ENCODE data around the gene RBPJL. TPM values are rescaled to one million over a fixed set of nuclear protein-coding genes. Genes with fewer than 3 reads are reported as not detected.

RBPJL gene
- total and polyA plus RNA-seq, 2 of the 8 experiments (the other 6 are each of a cell fraction or from before 2014, with no cell fraction given): 0.67 to 1.3 TPM

DNA sequence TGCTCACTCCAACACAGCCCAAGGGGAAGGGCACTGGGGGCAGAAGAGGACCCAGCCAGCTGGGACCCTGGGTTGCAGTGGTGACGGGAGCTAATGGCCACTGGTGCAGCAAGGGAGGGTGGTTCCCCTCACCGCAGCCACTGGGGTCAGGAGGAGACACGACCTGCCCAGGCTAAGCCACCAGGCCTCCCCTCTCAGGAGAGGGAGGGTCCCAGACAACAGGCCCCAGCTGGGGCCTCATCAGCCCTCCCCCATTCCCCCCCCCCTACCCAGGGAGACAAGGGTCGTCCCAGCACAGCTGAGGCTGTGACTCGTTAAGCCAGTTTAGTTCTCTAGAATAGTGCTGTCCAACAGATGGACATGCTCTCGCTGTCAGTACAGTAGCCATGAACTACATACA is 18.7 kb downstream of the RBPJL start:
- no peak overlapping the region for H2BK20ac ChIP-seq (ENCODE audit: low read length)
- no peak overlapping the region for H4K5ac ChIP-seq (ENCODE audit: insufficient read length, low read depth, low read length)
- no peaks in the 10 kb centered on the region for H3K27me3 ChIP-seq (replicated peaks in 1 of 4; ENCODE audit: control insufficient read depth in 3 of 4, extremely low read depth in 1 of 4, insufficient read depth in 3 of 4, low read length in 3 of 4)
- H3K36me3 ChIP-seq (ENCODE audit: control insufficient read depth in 2 of 4, insufficient read depth in 4 of 4, low read length in 3 of 4): peaks cover 7 to 36% (median 28%) of the 10 kb centered on the region in 4 experiments
- no peak overlapping the region for H2BK15ac ChIP-seq (ENCODE audit: low read length)
- H3K27ac ChIP-seq (ENCODE audit: low read depth, low read length): no peak overlapping the region
- H3K14ac ChIP-seq (ENCODE audit: insufficient read length): no peak overlapping the region
- no peak overlapping the region for H3K9ac ChIP-seq (replicated peaks in 1 of 4; ENCODE audit: extremely low read depth in 1 of 4, low read depth in 3 of 4, low read length in 3 of 4)
- FAIRE-seq (no peak), DNase-seq (ENCODE audit: low read depth in 1 of 2, low spot score in 2 of 2) (no peak)
- CTCF ChIA-PET (ENCODE audit: partially characterized antibody): interaction anchor here (0.5 to 13.3 kb wide), 5 partner anchors 10 to 402 kb away, joined by 3 to 156 read pairs (median 9); partner anchors contain the start of gene TP53TG5
- H3K79me2 ChIP-seq (ENCODE audit: control insufficient read depth in 1 of 2, insufficient read depth in 2 of 2, low read length in 2 of 2): no peaks in the 10 kb centered on the region
- H3K56ac ChIP-seq (replicated peaks; ENCODE audit: insufficient read length, low read depth, low read length): no peak overlapping the region
- no peak overlapping the region for H3K18ac ChIP-seq (ENCODE audit: extremely low read depth, low read length)
- no peak overlapping the region for H4K91ac ChIP-seq (replicated peaks; ENCODE audit: insufficient read length, low read length)
- H2AK5ac ChIP-seq (ENCODE audit: low read depth, low read length): no peak overlapping the region
- H4K20me1 ChIP-seq (replicated peaks in 1 of 2; ENCODE audit: control insufficient read depth in 1 of 2, insufficient read depth in 2 of 2, low read length in 2 of 2): peaks cover 1 to 4% of the 10 kb centered on the region in 2 experiments
- no peak overlapping the region for H4K8ac ChIP-seq (ENCODE audit: extremely low read depth, insufficient read depth, low read length)
- H3K4me2 ChIP-seq (ENCODE audit: insufficient read depth in 1 of 2, low read depth in 2 of 2, low read length in 2 of 2): no peak overlapping the region
- POLR2A ChIA-PET (ENCODE audit: partially characterized antibody): interaction anchor here (0.8 to 2.9 kb wide), 3 partner anchors 10 to 22 kb away, joined by 4 to 11 read pairs (median 7); partner anchors contain the start of gene SDC4
- WGBS, 2 experiments (ENCODE audit: extremely low coverage in 1 of 2, insufficient coverage in 1 of 2, insufficient read length in 1 of 2, insufficient replicate concordance in 2 of 2, low coverage in 1 of 2, low lambda C conversion rate in 2 of 2, missing lambda C conversion rate in 1 of 2): 86% methylated on average over 5 of the region's 6 CpGs; no CpG with 5 or more reads in 1 of the 2 experiments
- no peak overlapping the region for H2BK5ac ChIP-seq (ENCODE audit: low read depth, low read length)
- no peaks in the 10 kb centered on the region for H3K9me3 ChIP-seq (ENCODE audit: insufficient read depth in 2 of 2, low read depth in 1 of 2, low read length in 1 of 2)
- TF ChIP-seq TAF1 (IDR thresholded peaks at IDR 0.05; ENCODE audit: low read depth, low read length) (no peak), SP4 (IDR thresholded peaks at IDR 0.05; ENCODE audit: low read length) (no peak), EZH2 (IDR thresholded peaks at IDR 0.05; ENCODE audit: low read depth, low read length, severe bottlenecking) (no peak), YY1 (IDR thresholded peaks at IDR 0.05; ENCODE audit: low read depth, low read length) (no peak), JUN (IDR thresholded peaks at IDR 0.05; ENCODE audit: low read depth, low read length) (no peak), E2F6 (IDR thresholded peaks at IDR 0.05) (no peak), BCL11A (IDR thresholded peaks at IDR 0.05; ENCODE audit: low read depth in 2 of 2, low read length in 2 of 2) (no peak)
- H3K23ac ChIP-seq (ENCODE audit: insufficient read length): no peak overlapping the region
- no peak overlapping the region for H2AFZ ChIP-seq (ENCODE audit: low read length)
- no peak overlapping the region for H3K4me3 ChIP-seq (ENCODE audit: extremely low read depth in 1 of 4, insufficient read depth in 2 of 4, low read depth in 3 of 4, low read length in 4 of 4)
- H2BK12ac ChIP-seq (ENCODE audit: low read depth, low read length): no peak overlapping the region
- no peak overlapping the region for H2BK120ac ChIP-seq (replicated peaks; ENCODE audit: low read depth, low read length)
- H3K79me1 ChIP-seq (ENCODE audit: low read depth, low read length): no peaks in the 10 kb centered on the region
- no peak overlapping the region for H3K4ac ChIP-seq (replicated peaks; ENCODE audit: insufficient read length, low read depth, low read length)
- no peaks in the 10 kb centered on the region; a peak in 1 of 7 replicates for H3K4me1 ChIP-seq (replicated peaks in 1 of 4; ENCODE audit: control insufficient read depth in 3 of 4, insufficient read depth in 4 of 4, low read length in 3 of 4)
- H3K23me2 ChIP-seq (ENCODE audit: low read depth, low read length): no peaks in the 10 kb centered on the region
